Sigmoid colon (tissue), 3 donors: ENCODE data around the gene ARHGAP6.

Experiments used
- CTCF ChIP-seq, 4 experiments: fragments of 450-650 bp in 3 of 4; fragments of 200-600 bp in 1 of 4; IDR thresholded peaks; one replicate each; pipeline ENCODE4 v1.5.1; 2016 to 2019; ENCODE audit warnings: antibody characterized with exemption in 4 of 4, mild to moderate bottlenecking in 3 of 4, moderate library complexity in 2 of 4
- POLR2A ChIP-seq, 2 donors: fragments of 450-650 bp; IDR thresholded peaks; one replicate each; pipeline ENCODE4 v1.6.1; 2016; ENCODE audit warnings: antibody characterized with exemption in 2 of 2, mild to moderate bottlenecking in 2 of 2, moderate library complexity in 2 of 2

DNA sequence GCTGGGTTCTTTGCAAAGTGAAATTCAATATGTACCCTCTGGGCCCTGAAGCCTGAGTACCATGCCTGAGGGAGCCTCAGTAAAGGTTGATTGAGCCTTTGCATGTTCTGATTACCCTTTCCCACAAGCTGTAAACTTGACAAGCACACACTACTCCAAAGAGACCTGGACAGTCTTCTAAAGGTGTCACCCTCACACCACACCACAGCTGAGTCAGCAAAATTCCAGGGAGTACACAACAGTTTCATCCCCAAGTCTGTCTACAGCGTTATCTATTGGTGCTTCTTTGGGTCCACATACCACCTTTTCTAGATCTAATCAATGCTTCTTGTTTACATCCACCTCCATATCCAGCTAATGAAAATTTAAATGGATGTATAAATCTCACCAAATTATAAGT lies 191.7 kb downstream of the ARHGAP6 start:
- TF ChIP-seq CTCF (IDR thresholded peaks at IDR 0.05), result no peak
- no peak for TF ChIP-seq POLR2A (IDR thresholded peaks at IDR 0.05)
